IPS-NIHi7 (cell line): Measurements from ENCODE around the gene CAMTA1.
A peak's percentile ranks its signal among the peaks of the same experiment; 100 is the strongest.
"Not testable (repeated sequence)": the region's sequence is repeated elsewhere in the genome, so short reads cannot be mapped to it uniquely, and the experiment has no call there.

ENCODE experiments used
- DNase-seq: peaks from one replicate; pipeline ENCODE4 v3.0.0; 2012; ENCODE audit warnings: mixed read lengths; ENCODE audit errors: extremely low spot score

CAMTA1 gene

DNA sequence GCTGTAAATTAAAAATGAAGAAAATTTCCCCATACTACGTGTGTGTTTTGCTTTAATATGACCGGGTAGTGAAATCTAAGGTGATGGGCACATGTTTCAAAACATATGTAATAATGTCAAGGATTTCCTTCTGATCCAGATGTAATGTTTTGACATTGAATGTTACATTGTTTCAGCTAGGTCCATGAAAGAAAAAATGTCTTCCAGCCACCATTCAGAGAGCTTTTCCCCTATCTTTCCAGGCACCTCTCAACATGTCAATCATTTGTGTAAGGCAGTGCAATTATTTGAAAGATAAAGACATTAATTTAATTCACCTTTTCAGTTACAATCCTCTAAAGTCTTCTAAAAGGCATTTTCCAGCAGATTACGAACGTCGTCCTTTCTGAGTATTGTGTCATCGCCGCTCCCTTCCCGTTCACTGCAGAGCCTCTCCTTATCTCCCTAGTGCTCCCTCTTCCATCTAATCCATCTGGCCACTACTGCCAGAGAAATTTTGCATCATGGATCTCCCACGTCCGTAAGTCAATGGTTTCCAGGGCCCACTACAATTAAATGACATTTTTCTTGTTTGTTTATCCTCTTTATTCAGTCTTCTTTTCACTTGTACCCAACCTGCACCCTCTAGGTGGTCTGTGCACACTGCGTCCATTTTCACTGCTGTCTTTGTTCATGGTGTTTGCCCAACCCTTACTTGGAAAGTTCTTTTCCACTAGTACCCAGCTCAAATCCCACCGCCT is 984.6 kb downstream of the CAMTA1 start:
- DNase-seq: no peak

DNA sequence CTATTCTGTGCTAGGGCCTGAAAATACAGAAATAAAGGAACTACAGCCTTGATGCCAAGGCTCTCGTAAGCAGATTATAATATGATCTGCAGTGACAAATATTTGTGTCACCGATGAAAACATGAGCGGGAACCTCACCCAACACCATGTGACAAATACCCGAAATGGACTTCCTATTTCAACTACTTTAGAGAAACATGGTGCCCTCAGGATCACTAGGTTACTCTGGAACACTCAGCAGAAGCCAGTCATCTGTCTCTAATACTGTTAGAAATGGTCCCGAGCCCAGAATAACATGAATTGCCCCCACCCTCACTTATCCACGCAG is 985.4 kb downstream of the CAMTA1 start:
- no peak for DNase-seq

GRCh38 chr1:7770997-7771822 is 986.0 kb downstream of the CAMTA1 start, which contains the start of gene VAMP3:
TSS of gene VAMP3 (plus strand) at chr1:7771296. CDS start at chr1:7771384, 88 bp downstream.
- DNase-seq: peak; percentile 99

DNA sequence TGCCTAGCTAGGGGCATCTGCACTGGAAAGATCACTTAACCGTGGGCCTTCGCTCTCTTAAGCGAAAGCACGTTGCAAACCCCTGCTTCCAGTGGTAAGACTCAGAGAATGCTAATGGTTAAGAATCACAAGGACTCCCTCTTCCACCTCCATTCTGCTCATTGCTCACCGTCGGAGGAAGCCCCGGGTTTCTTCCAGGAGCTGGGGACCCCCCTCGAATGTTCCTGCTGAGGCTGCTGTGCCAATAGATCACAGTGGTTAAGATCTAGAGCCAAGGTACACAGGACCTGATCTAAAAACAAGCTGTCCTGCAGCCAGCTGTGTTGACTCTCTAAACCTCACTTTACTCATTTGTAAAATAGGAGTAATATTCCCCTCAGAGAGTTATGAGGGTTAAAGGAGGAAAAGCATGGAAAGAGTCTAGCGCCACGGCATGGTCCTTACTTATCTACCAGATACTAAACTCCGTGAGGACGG is 986.6 kb downstream of the CAMTA1 start:
- DNase-seq: no peak

DNA sequence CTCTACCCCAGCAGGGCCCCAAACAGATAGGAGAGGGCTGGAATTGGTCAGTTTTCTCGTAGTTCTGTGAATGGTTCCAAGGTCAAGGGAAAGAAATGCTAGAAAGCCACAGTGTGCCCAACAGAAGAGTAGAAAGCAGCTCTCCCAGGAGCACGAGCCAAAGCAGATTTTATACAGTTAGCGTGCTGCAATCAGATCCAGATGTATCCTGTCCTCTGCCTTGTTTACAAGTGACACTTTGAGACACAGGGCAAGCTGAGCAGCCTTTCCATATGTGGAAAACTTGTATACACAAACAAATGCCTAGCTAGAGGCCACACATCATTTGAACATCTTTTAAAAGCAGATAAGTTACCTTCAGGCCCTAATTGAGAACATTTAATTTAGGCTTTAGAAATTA is 992.3 kb downstream of the CAMTA1 start:
- DNase-seq: no peak

DNA sequence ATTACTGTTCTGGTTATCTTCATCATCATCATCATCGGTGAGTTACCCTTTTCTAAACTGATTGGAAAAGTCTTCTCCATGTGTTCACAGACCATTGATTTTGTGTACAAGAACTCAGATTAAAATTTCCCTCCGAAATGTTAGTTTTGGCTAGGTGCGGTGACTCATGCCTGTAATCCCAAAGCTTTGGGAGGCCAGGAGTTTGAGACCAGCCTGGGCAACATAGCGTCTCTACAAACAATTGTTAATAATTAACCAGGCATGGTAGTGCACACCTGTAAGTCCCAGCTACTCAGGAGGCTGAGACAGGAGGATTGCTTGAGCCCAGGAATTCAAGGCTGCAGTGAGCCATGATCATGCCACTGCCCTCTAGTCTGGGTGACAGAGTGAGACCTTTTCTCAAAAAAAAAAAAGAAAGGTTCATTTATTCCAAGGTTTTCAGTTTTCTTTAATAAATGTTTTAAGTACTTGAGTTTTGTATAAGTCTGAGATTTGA is 992.9 kb downstream of the CAMTA1 start:
- no peak for DNase-seq

DNA sequence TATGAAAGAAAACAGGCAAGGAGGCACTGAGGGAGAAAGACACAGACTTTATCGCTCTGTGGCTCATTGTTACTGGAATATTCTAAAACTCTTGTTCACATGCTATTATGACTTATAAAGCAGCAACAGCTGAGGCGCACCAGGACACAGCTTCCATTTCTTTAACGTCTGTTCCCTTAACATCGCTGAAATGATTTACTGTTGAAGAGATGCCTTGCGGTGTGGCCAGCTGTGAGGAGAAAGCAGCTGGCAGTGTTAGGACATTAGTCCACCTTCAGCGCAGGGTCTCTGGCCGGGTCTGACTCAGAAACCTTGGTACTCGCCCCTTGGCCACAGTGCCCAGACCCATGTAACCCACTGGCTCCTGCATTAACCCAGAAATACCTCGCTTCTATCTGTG is 995.7 kb downstream of the CAMTA1 start:
- no peak for DNase-seq

DNA sequence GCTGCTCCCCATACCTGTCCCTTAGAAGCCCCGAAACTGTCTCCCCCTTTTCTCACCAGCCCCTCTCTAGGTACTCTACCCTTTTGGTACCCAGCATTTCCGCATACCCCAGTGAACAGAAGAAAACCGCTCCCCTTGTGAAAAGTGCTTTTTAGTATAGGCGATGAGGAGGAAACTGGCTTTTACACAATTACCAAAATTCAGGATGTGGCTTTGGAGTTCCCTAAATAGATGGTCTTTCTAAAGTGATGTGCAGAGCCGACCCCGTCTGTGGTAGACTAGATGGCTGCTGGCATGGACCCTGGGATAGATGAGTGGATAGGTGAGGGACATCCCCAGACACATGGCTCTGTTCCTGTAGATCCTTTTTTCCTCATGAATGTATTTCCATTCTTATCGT is 996.2 kb downstream of the CAMTA1 start:
- DNase-seq: no peak

DNA sequence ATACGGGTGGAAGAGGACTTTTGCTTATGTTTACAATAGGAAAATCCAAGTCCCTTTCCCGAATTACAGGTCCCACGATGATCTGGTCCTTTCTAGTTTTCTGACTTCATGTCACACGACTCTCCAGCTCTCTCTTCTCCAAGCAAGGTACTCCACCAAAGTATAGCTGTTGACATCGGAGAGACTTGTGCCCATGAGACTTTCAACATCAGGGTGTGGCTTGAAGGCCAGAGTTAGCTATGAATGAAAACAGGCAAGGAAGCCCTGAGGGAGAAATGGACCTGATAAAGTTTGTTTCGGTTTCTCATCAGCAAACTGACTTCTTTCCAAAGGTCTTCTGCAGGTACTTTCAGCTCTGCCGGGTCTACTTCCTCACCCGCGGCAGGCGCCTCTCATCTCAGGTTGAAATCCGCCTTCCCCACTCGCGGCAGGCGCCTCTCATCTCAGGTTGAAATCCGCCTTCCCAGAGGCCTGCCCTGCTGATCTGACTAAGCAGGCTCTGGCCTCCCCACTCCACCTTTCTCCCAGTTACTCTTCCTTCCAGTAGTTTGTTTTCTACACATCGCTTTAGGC is 996.8 kb downstream of the CAMTA1 start:
- no peak for DNase-seq

DNA sequence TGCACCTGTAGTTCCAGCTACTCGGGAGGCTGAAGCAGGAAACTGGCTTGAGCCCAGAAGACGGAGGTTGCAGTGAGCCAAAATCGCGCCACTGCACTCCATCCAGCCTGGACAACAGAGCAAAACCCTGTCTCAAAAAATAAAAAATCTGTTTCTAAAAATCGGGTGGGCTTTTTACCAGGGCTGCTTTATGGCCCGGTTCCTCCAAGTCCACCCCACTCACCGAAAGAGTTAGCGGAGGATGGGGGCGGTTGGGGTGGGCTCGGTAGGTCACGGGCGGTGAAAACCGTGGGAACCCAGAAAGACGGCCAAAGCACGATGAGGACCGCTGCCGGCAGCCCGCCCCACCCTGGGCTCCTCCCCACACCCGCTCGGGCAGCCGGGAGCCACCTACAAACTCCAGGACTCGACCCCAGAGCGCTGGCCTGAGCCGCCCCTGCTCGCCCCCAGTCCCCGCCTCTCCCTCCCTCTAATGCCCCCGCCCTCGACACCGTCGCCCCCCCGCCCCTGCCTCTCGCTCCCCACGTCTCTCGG is 998.0 kb downstream of the CAMTA1 start:
- peak; percentile 89 for DNase-seq

DNA sequence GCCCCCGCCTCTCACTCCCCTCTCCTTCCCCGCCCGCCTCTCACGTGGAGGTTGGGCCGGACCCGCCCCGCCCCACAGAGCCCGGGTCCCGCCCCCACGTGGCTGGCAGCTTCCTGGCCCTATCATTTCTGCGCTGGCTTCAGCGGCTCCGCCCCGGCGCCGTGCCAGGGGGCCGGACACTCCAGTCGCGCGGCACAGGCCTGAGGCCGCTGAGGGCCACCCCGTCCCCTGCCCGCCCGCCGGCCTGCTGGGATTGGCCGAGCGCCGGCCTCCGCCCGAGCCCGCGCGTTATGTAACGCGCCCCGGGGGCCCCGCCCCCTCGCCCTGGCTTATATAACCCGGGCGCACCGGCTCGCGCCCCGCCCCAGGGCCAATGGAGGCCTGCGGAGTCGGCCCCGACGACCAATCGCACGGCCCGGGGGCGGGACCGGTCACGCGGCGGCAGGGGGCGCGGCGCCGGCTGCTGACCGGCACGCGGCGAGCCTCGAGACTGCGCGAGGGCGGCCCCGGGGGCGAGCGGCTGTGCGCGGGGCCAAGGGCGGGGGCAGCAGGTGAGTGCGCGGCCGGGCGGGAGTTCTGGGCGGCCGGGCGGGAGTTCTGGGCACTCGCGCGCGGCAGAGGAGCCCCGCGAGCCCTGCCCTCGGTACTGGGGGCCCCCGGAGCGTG is 998.7 kb downstream of the CAMTA1 start, which contains the start of gene PER3:
PER3 (plus strand) TSS at position 466 of the 666 bp plus-strand sequence. CDS start 587 bp downstream, outside the sequence.
- DNase-seq: peak; percentile 98

DNA sequence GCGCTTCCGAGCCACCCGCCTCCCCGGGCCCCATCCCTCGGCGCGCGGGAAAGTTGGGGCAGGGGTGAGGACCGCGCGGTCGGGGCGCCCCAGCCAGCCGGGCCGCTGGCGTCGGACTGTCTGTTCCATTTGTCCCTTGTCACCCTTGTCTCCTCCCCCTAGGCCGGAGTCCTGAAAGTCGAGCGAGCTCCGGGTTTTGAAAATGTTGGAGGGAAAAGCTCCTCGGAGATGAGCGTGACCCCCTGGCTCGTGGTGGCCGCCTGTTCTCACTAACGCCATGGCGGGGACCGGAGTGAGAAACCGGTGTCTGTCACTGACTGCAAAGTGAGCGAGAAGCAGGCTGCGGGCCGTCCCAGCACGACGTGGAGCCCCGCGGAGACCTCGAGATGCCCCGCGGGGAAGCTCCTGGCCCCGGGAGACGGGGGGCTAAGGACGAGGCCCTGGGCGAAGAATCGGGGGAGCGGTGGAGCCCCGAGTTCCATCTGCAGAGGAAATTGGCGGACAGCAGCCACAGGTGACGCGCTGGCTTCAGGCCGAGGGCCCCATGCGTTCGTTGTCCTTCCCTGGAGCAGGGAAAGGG is 999.3 kb downstream of the CAMTA1 start:
- DNase-seq: no peak

- no peak for DNase-seq
Observed at GRCh38 chr1:7785108-7785507, 999.9 kb downstream of the CAMTA1 start.

GRCh38 chr1:7786795-7787194 is 1001.5 kb downstream of the CAMTA1 start:
- DNase-seq: no peak

DNA sequence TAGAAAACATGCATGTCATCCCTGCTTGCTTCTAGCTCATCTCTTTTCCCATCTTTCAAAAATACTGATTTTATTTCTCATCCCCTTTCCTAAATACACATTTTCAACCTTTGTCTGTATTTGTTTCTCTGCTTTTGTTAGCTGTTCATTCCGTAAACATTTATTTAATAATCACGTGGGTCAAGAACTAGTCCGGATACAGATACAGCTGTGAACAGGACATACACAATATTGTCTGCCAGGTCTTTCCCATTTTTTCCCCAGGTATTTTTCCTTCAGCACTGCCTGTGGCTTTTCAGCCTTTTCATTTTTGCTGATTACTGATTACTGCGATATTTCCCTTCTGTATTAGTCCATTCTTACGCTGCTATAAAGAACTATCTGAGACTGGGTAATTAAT is 1004.6 kb downstream of the CAMTA1 start:
- no peak for DNase-seq

DNA sequence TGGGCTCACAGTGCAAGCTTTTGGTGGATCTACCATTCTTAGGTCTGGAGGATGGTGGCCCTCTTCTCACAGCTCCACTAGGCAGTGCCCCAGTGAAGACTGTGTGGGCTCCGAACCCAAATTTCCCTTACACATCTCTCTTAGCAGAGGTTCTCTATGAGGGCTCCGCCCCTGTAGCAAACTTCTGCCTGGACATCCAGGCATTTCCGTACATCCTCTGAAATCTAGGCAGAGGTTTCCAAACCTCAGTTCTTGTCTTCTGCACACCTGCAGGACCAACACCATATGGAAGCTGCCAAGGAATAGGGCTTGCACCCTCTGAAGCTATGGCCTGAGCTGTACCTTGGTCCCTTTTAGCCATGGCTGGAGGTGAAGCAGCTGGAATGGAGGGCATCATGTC is 1005.8 kb downstream of the CAMTA1 start:
- not testable (repeated sequence) for DNase-seq

DNA sequence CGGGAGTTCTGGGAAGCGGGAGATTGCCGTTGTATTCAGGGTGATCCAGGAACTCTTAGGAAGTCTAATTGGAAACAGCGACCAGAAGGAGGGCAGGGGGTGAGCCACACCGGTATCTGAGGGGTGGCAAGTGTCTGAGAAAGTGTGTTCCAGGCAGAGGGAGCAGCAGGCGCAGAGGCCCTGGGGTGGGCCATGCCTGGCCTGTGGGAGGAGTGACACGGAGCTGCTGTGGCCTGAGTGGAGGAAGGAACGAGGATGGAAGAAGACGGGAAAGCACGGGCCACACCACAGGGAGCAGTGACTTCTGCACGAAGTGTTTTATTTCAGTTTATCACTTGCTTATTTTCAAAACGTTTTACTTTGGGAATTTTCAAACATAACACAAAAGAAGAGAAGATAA is 1010.2 kb downstream of the CAMTA1 start:
- no peak for DNase-seq

DNA sequence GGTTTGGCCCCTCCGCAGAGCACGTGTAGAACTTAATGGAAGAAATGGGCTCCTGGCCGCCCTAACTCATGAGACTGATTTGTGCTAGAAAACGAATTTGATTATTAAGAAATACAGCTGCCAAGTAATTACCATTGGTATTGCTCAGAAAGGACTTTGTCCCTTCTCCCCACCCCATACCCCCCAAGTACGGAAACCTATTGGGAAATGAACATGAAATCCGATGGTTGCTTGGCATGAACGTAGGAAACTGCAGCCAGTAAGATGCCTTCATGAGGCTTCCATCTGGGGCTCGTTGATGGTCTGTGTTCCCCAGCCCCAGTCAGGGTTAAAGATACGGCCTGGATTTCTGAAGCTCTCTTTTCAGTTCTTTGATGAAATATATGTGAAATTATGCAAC is 1020.2 kb downstream of the CAMTA1 start:
- no peak for DNase-seq

DNA sequence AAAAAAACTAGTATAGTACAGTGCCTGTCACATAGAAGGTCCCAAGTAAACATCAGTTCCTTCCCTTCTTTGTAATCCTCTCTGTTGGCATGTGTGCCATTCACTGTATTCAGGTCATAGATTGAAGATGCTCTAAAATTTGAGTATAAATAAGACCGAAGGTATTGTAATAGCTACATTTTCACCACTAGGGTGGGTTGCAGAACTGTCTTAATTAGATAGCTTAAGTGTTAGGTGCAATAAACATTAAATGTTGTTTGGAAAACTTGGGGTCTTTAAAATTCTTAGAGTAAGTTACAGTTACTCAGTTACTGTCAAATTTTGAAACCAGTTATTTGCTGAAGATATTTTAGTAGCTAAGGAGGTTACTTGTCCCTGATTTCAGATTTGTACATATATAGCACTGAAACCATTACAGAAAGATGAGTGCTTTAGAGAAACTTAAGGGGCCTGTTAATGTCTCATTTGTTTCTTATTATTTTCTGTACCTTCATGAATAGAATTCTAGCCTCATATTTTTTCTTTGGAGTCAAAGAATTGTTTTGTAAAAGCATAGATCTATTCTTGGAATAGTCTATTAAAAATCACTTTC is 1023.1 kb downstream of the CAMTA1 start:
- DNase-seq: peak; percentile 27

DNA sequence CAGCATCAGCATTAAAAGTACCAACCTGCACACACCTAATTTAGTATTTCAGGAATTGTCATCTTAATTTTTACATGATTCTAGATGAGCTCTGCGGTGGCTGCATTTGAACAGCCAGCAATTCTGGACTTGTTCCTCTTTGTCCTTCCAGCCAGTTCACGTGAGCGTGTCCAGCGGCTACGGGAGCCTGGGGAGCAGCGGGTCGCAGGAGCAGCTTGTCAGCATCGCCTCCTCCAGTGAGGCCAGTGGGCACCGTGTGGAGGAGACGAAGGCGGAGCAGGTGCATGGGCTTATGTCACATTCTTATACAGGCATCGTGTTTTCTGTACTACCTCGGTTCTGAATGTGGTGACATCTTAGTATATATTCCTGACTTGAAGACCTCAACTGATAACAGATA is 1024.5 kb downstream of the CAMTA1 start:
- no peak for DNase-seq

GRCh38 chr1:7810395-7810794 is 1025.1 kb downstream of the CAMTA1 start:
- DNase-seq: no peak
